ENCODE measurements around the gene WFDC2. TPM values are rescaled to one million over a fixed set of nuclear protein-coding genes. Genes with fewer than 3 reads are reported as not detected.

The WFDC2 gene
- total and polyA plus RNA-seq, 10 of the 15 experiments (the other 5 are each of a cell fraction or from before 2014, with no cell fraction given), result 0.13 TPM; not detected in 9

DNA sequence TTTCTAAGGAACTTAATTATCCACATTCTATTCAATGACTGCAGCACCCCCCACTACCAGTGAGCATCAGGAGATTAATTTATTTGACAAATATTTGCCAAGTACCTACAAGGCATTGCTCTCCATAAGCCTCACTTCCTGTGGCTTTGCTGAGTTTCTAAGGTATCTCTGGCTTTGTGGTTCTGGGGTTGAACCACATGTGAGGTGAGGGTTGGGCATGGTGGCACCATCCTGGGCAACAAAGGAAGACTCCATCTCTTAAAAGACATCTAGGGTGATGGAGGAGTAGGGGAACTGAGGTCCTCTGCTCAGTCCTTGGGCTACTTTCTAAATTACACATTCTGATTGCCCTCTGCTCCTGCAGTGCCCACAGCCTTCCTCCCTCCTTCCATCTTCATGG lies 25.5 kb upstream of the WFDC2 start (continued):
- TF ChIP-seq, protein P1, sequence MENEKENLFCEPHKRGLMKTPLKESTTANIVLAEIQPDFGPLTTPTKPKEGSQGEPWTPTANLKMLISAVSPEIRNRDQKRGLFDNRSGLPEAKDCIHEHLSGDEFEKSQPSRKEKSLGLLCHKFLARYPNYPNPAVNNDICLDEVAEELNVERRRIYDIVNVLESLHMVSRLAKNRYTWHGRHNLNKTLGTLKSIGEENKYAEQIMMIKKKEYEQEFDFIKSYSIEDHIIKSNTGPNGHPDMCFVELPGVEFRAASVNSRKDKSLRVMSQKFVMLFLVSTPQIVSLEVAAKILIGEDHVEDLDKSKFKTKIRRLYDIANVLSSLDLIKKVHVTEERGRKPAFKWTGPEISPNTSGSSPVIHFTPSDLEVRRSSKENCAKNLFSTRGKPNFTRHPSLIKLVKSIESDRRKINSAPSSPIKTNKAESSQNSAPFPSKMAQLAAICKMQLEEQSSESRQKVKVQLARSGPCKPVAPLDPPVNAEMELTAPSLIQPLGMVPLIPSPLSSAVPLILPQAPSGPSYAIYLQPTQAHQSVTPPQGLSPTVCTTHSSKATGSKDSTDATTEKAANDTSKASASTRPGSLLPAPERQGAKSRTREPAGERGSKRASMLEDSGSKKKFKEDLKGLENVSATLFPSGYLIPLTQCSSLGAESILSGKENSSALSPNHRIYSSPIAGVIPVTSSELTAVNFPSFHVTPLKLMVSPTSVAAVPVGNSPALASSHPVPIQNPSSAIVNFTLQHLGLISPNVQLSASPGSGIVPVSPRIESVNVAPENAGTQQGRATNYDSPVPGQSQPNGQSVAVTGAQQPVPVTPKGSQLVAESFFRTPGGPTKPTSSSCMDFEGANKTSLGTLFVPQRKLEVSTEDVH (IDR thresholded peaks at IDR 0.05; ENCODE audit: low read depth, partially characterized antibody), result no peak
- TF ChIP-seq SPI1 (IDR thresholded peaks at IDR 0.05; ENCODE audit: borderline replicate concordance, insufficient read depth, low read depth, low read length), result no peak

DNA sequence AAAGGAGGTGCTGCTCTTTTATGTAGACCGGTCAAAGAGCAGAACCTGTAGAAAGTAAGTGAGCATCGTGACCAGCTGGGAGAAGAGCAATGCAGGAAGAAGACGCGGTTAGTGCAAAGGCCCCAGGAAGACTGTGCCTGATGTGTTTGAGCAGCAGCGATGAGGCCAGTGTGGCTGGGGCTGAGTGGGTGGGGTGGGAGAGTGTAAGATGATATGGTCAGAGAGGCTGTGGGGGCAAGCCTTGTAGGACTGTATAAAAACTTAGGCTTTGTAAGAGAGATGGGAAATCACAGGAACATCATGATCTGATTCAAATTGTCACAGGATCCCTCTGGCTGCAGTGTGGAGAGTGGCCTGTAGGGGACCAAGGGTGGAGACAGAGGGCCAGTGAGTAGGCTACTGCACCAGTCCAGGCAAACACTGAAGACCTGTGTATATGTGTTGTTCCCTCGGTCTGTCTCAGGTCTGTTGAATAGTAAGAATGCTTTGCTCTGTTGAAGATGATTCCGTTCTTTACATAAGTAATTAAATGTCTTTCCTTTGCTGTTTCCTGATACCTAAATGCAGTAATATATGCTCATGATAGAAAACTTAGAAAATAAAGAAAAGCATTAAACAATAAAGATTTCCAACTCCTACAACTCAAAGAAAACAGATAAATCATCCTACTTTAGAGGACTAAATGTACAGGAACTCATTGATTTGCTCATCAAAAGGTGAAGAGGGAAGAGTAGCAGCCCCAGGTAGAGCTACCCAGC lies 23.6 kb upstream of the WFDC2 start:
- Histone ChIP-seq H4K20me1 (ENCODE audit: control insufficient read depth, insufficient read depth) (no peaks in the 10 kb centered on the region), H3K9ac (ENCODE audit: control insufficient read depth, insufficient read depth, low read length) (no peak overlapping the region), H3K79me2 (ENCODE audit: control insufficient read depth, insufficient read depth, low read length) (no peaks in the 10 kb centered on the region), H3K4me1 (ENCODE audit: control insufficient read depth, insufficient read depth, low read length) (no peaks in the 10 kb centered on the region), H3K36me3 (ENCODE audit: control insufficient read depth in 2 of 2, insufficient read depth in 2 of 2, low read length in 1 of 2) (no peaks in the 10 kb centered on the region), H3K27me3 (replicated peaks in 1 of 2; ENCODE audit: control insufficient read depth in 2 of 2, insufficient read depth in 2 of 2, low read length in 1 of 2) (no peaks in the 10 kb centered on the region; a peak in 4 of 4 replicates), H3K9me3 (replicated peaks; ENCODE audit: control insufficient read depth, insufficient read depth, low read length) (no peaks in the 10 kb centered on the region), H2AFZ (ENCODE audit: control insufficient read depth, low read depth, low read length) (no peak overlapping the region), H3K4me2 (ENCODE audit: control insufficient read depth, insufficient read depth) (no peak overlapping the region), H3K4me3 (no peak overlapping the region), H3K27ac (ENCODE audit: control insufficient read depth, insufficient read depth) (no peak overlapping the region)
- RAD21 ChIA-PET (ENCODE audit: unreplicated experiment), result interaction anchor here (1.1 to 1.9 kb wide), 3 partner anchors 9 to 122 kb away, joined by 3 to 8 read pairs (median 5); partner anchors contain the start of gene SYS1
- intact Hi-C loops (cut with micrococcal nuclease; ENCODE audit: unreplicated experiment) (no loop called here), in situ Hi-C loops (cut with MboI) (no loop called here)
- no peak for TF ChIP-seq NR2F1 (conservative IDR thresholded peaks at IDR 0.05)
- TF ChIP-seq, protein P2, sequence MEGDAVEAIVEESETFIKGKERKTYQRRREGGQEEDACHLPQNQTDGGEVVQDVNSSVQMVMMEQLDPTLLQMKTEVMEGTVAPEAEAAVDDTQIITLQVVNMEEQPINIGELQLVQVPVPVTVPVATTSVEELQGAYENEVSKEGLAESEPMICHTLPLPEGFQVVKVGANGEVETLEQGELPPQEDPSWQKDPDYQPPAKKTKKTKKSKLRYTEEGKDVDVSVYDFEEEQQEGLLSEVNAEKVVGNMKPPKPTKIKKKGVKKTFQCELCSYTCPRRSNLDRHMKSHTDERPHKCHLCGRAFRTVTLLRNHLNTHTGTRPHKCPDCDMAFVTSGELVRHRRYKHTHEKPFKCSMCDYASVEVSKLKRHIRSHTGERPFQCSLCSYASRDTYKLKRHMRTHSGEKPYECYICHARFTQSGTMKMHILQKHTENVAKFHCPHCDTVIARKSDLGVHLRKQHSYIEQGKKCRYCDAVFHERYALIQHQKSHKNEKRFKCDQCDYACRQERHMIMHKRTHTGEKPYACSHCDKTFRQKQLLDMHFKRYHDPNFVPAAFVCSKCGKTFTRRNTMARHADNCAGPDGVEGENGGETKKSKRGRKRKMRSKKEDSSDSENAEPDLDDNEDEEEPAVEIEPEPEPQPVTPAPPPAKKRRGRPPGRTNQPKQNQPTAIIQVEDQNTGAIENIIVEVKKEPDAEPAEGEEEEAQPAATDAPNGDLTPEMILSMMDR (IDR thresholded peaks at IDR 0.05 in 2 of 3, conservative IDR thresholded peaks at IDR 0.05 in 1 of 3; ENCODE audit: control insufficient read depth in 2 of 3, extremely low read depth in 1 of 3, insufficient read depth in 1 of 3, low read depth in 3 of 3, low read length in 3 of 3), result peak; percentile 51 to 78 (median 69)
- no peak for TF ChIP-seq JUNB (IDR thresholded peaks at IDR 0.05)
- peak; percentile 97 for ATAC-seq
- no peak for DNase-seq (ENCODE audit: low read depth, low spot score)
- CTCF ChIA-PET, result interaction anchor here (0.7 to 3.1 kb wide), 14 partner anchors 9 to 127 kb away, joined by 3 to 11 read pairs (median 5); partner anchors contain the start of genes PIGT and SYS1
- no peak for FAIRE-seq
- no TSS peak for BruUV-seq (replicated peaks)
- 35% methylated on average over 7 of the region's 7 CpGs for WGBS (ENCODE audit: insufficient coverage, insufficient replicate concordance, low lambda C conversion rate, missing lambda C conversion rate)
- POLR2A ChIA-PET, result no interaction called here
- SMC1A ChIA-PET (ENCODE audit: uncharacterized antibody, unreplicated experiment), result interaction anchor here (0.7 to 1.7 kb wide), 4 partner anchors 9 to 83 kb away, joined by 3 to 8 read pairs (median 4); partner anchors contain the start of gene SYS1
